H1 (cell line): ENCODE data around the gene VPS54. TPM values are rescaled to one million over a fixed set of nuclear protein-coding genes. Genes with fewer than 3 reads are reported as not detected.

ENCODE experiments used
- CTCF ChIA-PET: fragments of 300-600 bp; sonication (Branson Sonifier 250); formaldehyde crosslinking; loops from one replicate; lab custom pipeline; 2021; ENCODE audit not compliant: partially characterized antibody; lab: Charles Lee
- POLR2A ChIA-PET: fragments of 300-600 bp; sonication (Branson Sonifier 250); formaldehyde crosslinking; loops from one replicate; lab custom pipeline; 2021; ENCODE audit warnings: inconsistent platforms; ENCODE audit not compliant: partially characterized antibody; lab: Charles Lee
- DNase-seq, 2 experiments: peaks; one replicate each; pipeline versions ENCODE4 v3.0.0 to v3.0.0-alpha.2; 2010 to 2022; ENCODE audit warnings: low spot score in 2 of 2, low read depth in 1 of 2, mixed read lengths in 1 of 2
- FAIRE-seq: peaks from 2 replicates; lab custom pipeline; 2011; peaks lifted over from hg19 to GRCh38; lab: Jason Lieb, UNC
- H2AFZ ChIP-seq: 2 replicates; pipeline ENCODE4 v1.8.1; 2012; ENCODE audit warnings: low read length, inconsistent platforms
- H2AK5ac ChIP-seq: 2 replicates; pipeline ENCODE4 v1.6.1; 2013; ENCODE audit warnings: low read depth, low read length
- H2BK120ac ChIP-seq: replicated peaks from 2 replicates; pipeline ENCODE3; 2013; ENCODE audit warnings: low read depth, low read length, inconsistent platforms
- H2BK12ac ChIP-seq: 2 replicates; pipeline ENCODE4 v1.6.1; 2013; ENCODE audit warnings: low read depth, low read length
- H2BK15ac ChIP-seq: 2 replicates; pipeline ENCODE4 v1.6.1; 2013; ENCODE audit warnings: low read length
- H2BK20ac ChIP-seq: 2 replicates; pipeline ENCODE4 v1.6.1; 2013; ENCODE audit warnings: low read length
- H2BK5ac ChIP-seq: 2 replicates; pipeline ENCODE4 v1.6.1; 2013; ENCODE audit warnings: low read depth, low read length
- H3K14ac ChIP-seq: 2 replicates; pipeline ENCODE4 v1.6.1; 2013; ENCODE audit warnings: inconsistent platforms; ENCODE audit not compliant: insufficient read length
- H3K18ac ChIP-seq: 2 replicates; pipeline ENCODE4 v1.6.1; 2013; ENCODE audit warnings: low read length; ENCODE audit errors: extremely low read depth
- H3K23ac ChIP-seq: 2 replicates; pipeline ENCODE4 v1.6.1; 2013; ENCODE audit warnings: inconsistent platforms; ENCODE audit not compliant: insufficient read length
- H3K23me2 ChIP-seq: 2 replicates; pipeline ENCODE4 v1.6.1; 2013; ENCODE audit warnings: low read depth, low read length
- H3K27ac ChIP-seq: 2 replicates; pipeline ENCODE4 v1.6.1; 2011; ENCODE audit warnings: low read depth, low read length, inconsistent platforms
- H3K27me3 ChIP-seq, 4 experiments: replicated peaks in 1 of 4; 1 replicate in 1 of 4; 2 replicates in 3 of 4; pipeline versions ENCODE4 v1.6.1 to v1.8.1; 2011 to 2013; ENCODE audit warnings: low read length in 3 of 4, mild to moderate bottlenecking in 3 of 4, inconsistent platforms in 2 of 4, mixed read lengths in 2 of 4, moderate library complexity in 1 of 4; ENCODE audit not compliant: control insufficient read depth in 3 of 4, insufficient read depth in 3 of 4; ENCODE audit errors: extremely low read depth in 1 of 4
- H3K36me3 ChIP-seq, 4 experiments: 2 replicates each; pipeline versions ENCODE4 v1.6.1 to v1.8.1; 2011 to 2013; ENCODE audit warnings: mild to moderate bottlenecking in 4 of 4, low read length in 3 of 4, moderate library complexity in 2 of 4, control low read depth in 1 of 4, inconsistent platforms in 1 of 4; ENCODE audit not compliant: insufficient read depth in 4 of 4, control insufficient read depth in 2 of 4
- H3K4ac ChIP-seq: replicated peaks from 2 replicates; pipeline ENCODE3; 2013; ENCODE audit warnings: low read length, low read depth, mixed read lengths, inconsistent platforms; ENCODE audit not compliant: insufficient read length
- H3K4me1 ChIP-seq, 4 experiments: replicated peaks in 1 of 4; 1 replicate in 1 of 4; 2 replicates in 3 of 4; pipeline versions ENCODE4 v1.6.1 to v1.8.1; 2011 to 2013; ENCODE audit warnings: low read length in 3 of 4, inconsistent platforms in 2 of 4, mixed read lengths in 1 of 4; ENCODE audit not compliant: insufficient read depth in 4 of 4, control insufficient read depth in 3 of 4
- H3K4me2 ChIP-seq, 2 experiments: 2 replicates each; pipeline versions ENCODE4 v1.6.1 to v1.8.1; 2011 to 2013; ENCODE audit warnings: low read depth in 2 of 2, low read length in 2 of 2, control low read depth in 1 of 2, inconsistent platforms in 1 of 2, mild to moderate bottlenecking in 1 of 2; ENCODE audit not compliant: insufficient read depth in 1 of 2
- H3K4me3 ChIP-seq, 4 experiments: fragments of 200-600, 300-600 bp in 1 of 4; sonication (generic), shearing (Covaris generic), sonication (Bioruptor Twin) in 1 of 4; 2 replicates each; pipeline versions ENCODE4 v1.5.1 to v1.8.1; 2011 to 2016; ENCODE audit warnings: low read length in 4 of 4, low read depth in 3 of 4, control low read depth in 2 of 4, inconsistent platforms in 2 of 4, mild to moderate bottlenecking in 2 of 4, mixed read lengths in 1 of 4, moderate library complexity in 1 of 4; ENCODE audit not compliant: insufficient read depth in 2 of 4; ENCODE audit errors: extremely low read depth in 1 of 4
- H3K56ac ChIP-seq: replicated peaks from 2 replicates; pipeline ENCODE3; 2013; ENCODE audit warnings: low read depth, mild to moderate bottlenecking, mixed read lengths, low read length, inconsistent platforms; ENCODE audit not compliant: insufficient read length
- H3K79me1 ChIP-seq: 2 replicates; pipeline ENCODE4 v1.6.1; 2013; ENCODE audit warnings: low read depth, low read length, control low read depth
- H3K79me2 ChIP-seq, 2 experiments: 2 replicates each; pipeline versions ENCODE4 v1.6.1 to v1.8.1; 2012 to 2013; ENCODE audit warnings: low read length in 2 of 2, mild to moderate bottlenecking in 2 of 2, inconsistent platforms in 1 of 2; ENCODE audit not compliant: insufficient read depth in 2 of 2, control insufficient read depth in 1 of 2
- H3K9ac ChIP-seq, 4 experiments: replicated peaks in 1 of 4; 1 replicate in 1 of 4; 2 replicates in 3 of 4; pipeline versions ENCODE4 v1.6.1 to v1.8.1; 2011 to 2013; ENCODE audit warnings: low read depth in 3 of 4, low read length in 3 of 4, control low read depth in 2 of 4, mild to moderate bottlenecking in 2 of 4, moderate library complexity in 2 of 4, inconsistent platforms in 1 of 4; ENCODE audit errors: extremely low read depth in 1 of 4
- H3K9me3 ChIP-seq, 2 experiments: 2 replicates each; pipeline versions ENCODE4 v1.6.1 to v1.8.1; 2012 to 2013; ENCODE audit warnings: mild to moderate bottlenecking in 2 of 2, moderate library complexity in 2 of 2, control low read depth in 1 of 2, inconsistent platforms in 1 of 2, low read depth in 1 of 2, low read length in 1 of 2, mixed read lengths in 1 of 2; ENCODE audit not compliant: insufficient read depth in 2 of 2
- H4K20me1 ChIP-seq, 2 experiments: replicated peaks in 1 of 2; 2 replicates each; pipeline versions ENCODE3 to v1.8.1; 2011 to 2013; ENCODE audit warnings: inconsistent platforms in 2 of 2, low read length in 2 of 2, mild to moderate bottlenecking in 1 of 2; ENCODE audit not compliant: insufficient read depth in 2 of 2, control insufficient read depth in 1 of 2
- H4K5ac ChIP-seq: 2 replicates; pipeline ENCODE4 v1.6.1; 2013; ENCODE audit warnings: low read length, low read depth, mixed read lengths, inconsistent platforms; ENCODE audit not compliant: insufficient read length
- H4K8ac ChIP-seq: 2 replicates; pipeline ENCODE4 v1.8.0; 2013; ENCODE audit warnings: mild to moderate bottlenecking, moderate library complexity, low read length, inconsistent platforms; ENCODE audit not compliant: insufficient read depth; ENCODE audit errors: extremely low read depth
- H4K91ac ChIP-seq: replicated peaks from 2 replicates; pipeline ENCODE3; 2013; ENCODE audit warnings: low read length, mixed read lengths, inconsistent platforms; ENCODE audit not compliant: insufficient read length
- BACH1 ChIP-seq: IDR thresholded peaks from 2 replicates; pipeline ENCODE4 v1.6.1; 2012; ENCODE audit warnings: low read length, improper control_type of control experiment
- PHF8 ChIP-seq: fragments of 200-600 bp; sonication (generic); conservative IDR thresholded peaks from 2 replicates; pipeline ENCODE4 v1.7.1; 2012; ENCODE audit warnings: low read depth, mild to moderate bottlenecking, inconsistent platforms, low read length, moderate library complexity
- SP1 ChIP-seq: IDR thresholded peaks from 2 replicates; pipeline ENCODE4 v1.6.1; 2011; ENCODE audit warnings: low read depth, low read length
- SP2 ChIP-seq: IDR thresholded peaks from 2 replicates; pipeline ENCODE4 v1.6.1; 2012; ENCODE audit warnings: mild to moderate bottlenecking, low read length, inconsistent platforms
- TAF7 ChIP-seq: optimal IDR thresholded peaks from 2 replicates; pipeline ENCODE3; 2011; ENCODE audit warnings: low read depth, mild to moderate bottlenecking, inconsistent platforms, low read length, moderate library complexity, borderline replicate concordance
- USF2 ChIP-seq: IDR thresholded peaks from 2 replicates; pipeline ENCODE4 v1.6.1; 2011; ENCODE audit warnings: low read length, improper control_type of control experiment
- ZNF274 ChIP-seq: IDR thresholded peaks from 2 replicates; pipeline ENCODE4 v1.7.0; 2012; ENCODE audit warnings: low read length, borderline replicate concordance; ENCODE audit errors: extremely low read depth
- WGBS, 2 experiments: shearing (Covaris generic) in 1 of 2; methylation state at CpG; one replicate each; pipeline versions ENCODE4 v1.1.6 to v1.1.7; 2013 to 2015; ENCODE audit warnings: low lambda C conversion rate in 2 of 2, mixed read lengths in 2 of 2, inconsistent platforms in 1 of 2, low coverage in 1 of 2, missing lambda C conversion rate in 1 of 2; ENCODE audit not compliant: insufficient replicate concordance in 2 of 2, insufficient coverage in 1 of 2, insufficient read length in 1 of 2; ENCODE audit errors: extremely low coverage in 1 of 2, missing lambda C conversion rate in 1 of 2; 5-methylcytosine and 5-hydroxymethylcytosine counted together
- long read RNA-seq, 2 experiments: library from RNA in 1 of 2; library from capped mRNA in 1 of 2; stranded (forward); transcript quantifications; one replicate each; pipeline ENCODE4 v2.0.0, GENCODE V29; 2021; ENCODE audit warnings: inconsistent platforms in 1 of 2
- polyA minus RNA-seq, 3 experiments: library from RNA; depleted of rRNA, polyadenylated mRNA; stranded (reverse); fragments of >200 nt; gene quantifications; 1 replicate in 2 of 3; 2 replicates in 1 of 3; pipeline ENCODE4 v1.2.3, GENCODE V29; 2011
- polyA plus RNA-seq, 7 experiments: library from polyadenylated mRNA; depleted of rRNA in 3 of 7; stranded (reverse) in 5 of 7; unstranded in 2 of 7; fragments of >200 nt in 5 of 7; fragments of 200-250 nt in 2 of 7; gene quantifications; 1 replicate in 5 of 7; 2 replicates in 1 of 7; 4 replicates in 1 of 7; pipeline versions ENCODE4 v1.2.1 to v1.2.3, GENCODE V29; 2011 to 2013; ENCODE audit warnings: missing spikeins in 2 of 7, mixed read lengths in 2 of 7
- total RNA-seq: library from RNA; stranded (reverse); fragmentation: NEBNext Ultra II Directional; extraction: Animal tissue kit (Norgen Biotek cat#: 25700); gene quantifications from 2 replicates; pipeline ENCODE4 v1.2.1, GENCODE V29; 2021

VPS54 gene
- 13.2 and 14.3 TPM in 2 replicates for total RNA-seq
- polyA plus RNA-seq (2011; rRNA removed) = 2.4 and 3.6 TPM in 2 replicates
- polyA plus RNA-seq (2011; cell fraction: cytosol; rRNA removed) = 5.4 TPM
- 3.4 TPM for polyA plus RNA-seq (2011; cell fraction: nucleus; rRNA removed)
- polyA plus RNA-seq (2012, experiment 1 of 2) = 6.2 to 10.7 TPM (median 8.0 TPM) in 4 replicates
- 0.46 TPM for polyA plus RNA-seq (2012, experiment 2 of 2)
- polyA plus RNA-seq (2013, experiment 1 of 2) = 5.9 TPM
- polyA plus RNA-seq (2013, experiment 2 of 2) = 6.5 TPM
- polyA minus RNA-seq (2011; rRNA and poly(A)+ RNA removed) = 9.5 and 14.8 TPM in 2 replicates
- polyA minus RNA-seq (2011; cell fraction: cytosol; rRNA and poly(A)+ RNA removed) = 5.2 TPM
- polyA minus RNA-seq (2011; cell fraction: nucleus; rRNA and poly(A)+ RNA removed) = 16.7 TPM
- long read RNA-seq, experiment 1, full-length matches to known transcripts = 5 of 16 reads
- long read RNA-seq, experiment 1, partial matches to known transcripts = 3 of 16 reads
- long read RNA-seq, experiment 1, other reads (novel, unspliced or antisense) = 8 of 16 reads
- long read RNA-seq, experiment 2, partial matches to known transcripts = 0 of 1 reads
- long read RNA-seq, experiment 2, other reads (novel, unspliced or antisense) = 1 of 1 reads

- H3K4me3 ChIP-seq = peak within 1 kb of the TSS; percentile 77 to 92 (median 79)
- no peaks in the 10 kb centered on the region for H3K9me3 ChIP-seq
- H3K4me1 ChIP-seq = peaks cover 2 to 14% (median 9%) of the 10 kb centered on the region in 4 experiments; a peak in 6 of 7 replicates
- H3K27me3 ChIP-seq = no peaks in the 10 kb centered on the region
- H2AK5ac ChIP-seq = no peak within 1 kb of the TSS
- peak within 1 kb of the TSS; percentile 66 to 77 for H3K4me2 ChIP-seq
- no peaks in the 10 kb centered on the region for H3K79me1 ChIP-seq
- FAIRE-seq = no peak
- H3K27ac ChIP-seq = 0 out of 2 replicates have a peak within 1 kb of the TSS, but pooled peaks have one; percentile 59
- CTCF ChIA-PET = interaction anchor here (1.5 kb wide), 1 partner anchor 469 kb away, joined by 3 read pairs; no protein-coding TSS in a partner anchor
- H3K79me2 ChIP-seq = peaks cover 0 to 40% of the 10 kb centered on the region in 2 experiments; a peak in 3 of 4 replicates
- peak within 1 kb of the TSS; percentile 46 to 81 (median 60) for H3K9ac ChIP-seq
- H4K8ac ChIP-seq = peak within 1 kb of the TSS; percentile 94
- H3K14ac ChIP-seq = no peak within 1 kb of the TSS
- H2BK15ac ChIP-seq = no peak within 1 kb of the TSS
- WGBS, 2 experiments = 6% methylated on average over 32 of the region's 77 CpGs; no CpG with 5 or more reads in 1 of the 2 experiments
- H2BK120ac ChIP-seq = no peak within 1 kb of the TSS
- H3K23ac ChIP-seq = no peak within 1 kb of the TSS
- H3K4ac ChIP-seq = no peak within 1 kb of the TSS
- 0 out of 2 replicates have a peak within 1 kb of the TSS, but pooled peaks have one; percentile 46 for H2BK12ac ChIP-seq
- H4K5ac ChIP-seq = peak within 1 kb of the TSS; percentile 84
- peak within 1 kb of the TSS; percentile 94 for H2AFZ ChIP-seq
- no peak within 1 kb of the TSS for H4K91ac ChIP-seq
- peak within 1 kb of the TSS; percentile 73 for H3K18ac ChIP-seq
- H2BK5ac ChIP-seq = 0 out of 2 replicates have a peak within 1 kb of the TSS, but pooled peaks have one; percentile 68
- no peaks in the 10 kb centered on the region for H3K36me3 ChIP-seq
- DNase-seq = peak in 1 of 2 experiments; percentile 80
- H4K20me1 ChIP-seq = no peaks in the 10 kb centered on the region
- no peak within 1 kb of the TSS for H2BK20ac ChIP-seq
- H3K56ac ChIP-seq = no peak within 1 kb of the TSS
- H3K23me2 ChIP-seq = peaks cover 4% of the 10 kb centered on the region; the same call in 1 of the 2 replicates
- POLR2A ChIA-PET = interaction anchor here (1.4 kb wide), 1 partner anchor 14 kb away, joined by 3 read pairs; no protein-coding TSS in a partner anchor
- TF ChIP-seq TAF7 (peak; percentile 22), USF2 (no peak), ZNF274 (no peak), PHF8 (peak; percentile 74), SP2 (no peak), SP1 (no peak), BACH1 (no peak)
Measured at GRCh38 chr2:64019083-64019974, at the start of gene VPS54. Gene VPS54, minus strand, starts transcription at chr2:64019428. Its CDS starts 35,429 bp downstream, at chr2:63983999.
